ENCODE measurements around the gene DQX1.

Gene DQX1

GRCh38 chr2:74471332-74472065 lies 54.5 kb downstream of the DQX1 start:
- TF ChIP-seq POLR2AphosphoS5 (IDR thresholded peaks at IDR 0.05; ENCODE audit: low read depth, low read length): no peak
- no peak for TF ChIP-seq TAF1 (IDR thresholded peaks at IDR 0.05; ENCODE audit: borderline replicate concordance, insufficient read depth, low read length)
- no peak for TF ChIP-seq REST (IDR thresholded peaks at IDR 0.05; ENCODE audit: insufficient read depth in 1 of 2, low read depth in 2 of 2, low read length in 2 of 2)
- no peak for TF ChIP-seq FOXP2 (optimal IDR thresholded peaks at IDR 0.05; ENCODE audit: borderline replicate concordance, extremely low read depth, extremely low read length, insufficient read depth)
- TF ChIP-seq SIN3A (IDR thresholded peaks at IDR 0.05; ENCODE audit: borderline replicate concordance, insufficient read depth, low read length): no peak

All from PFSK-1 (cell line).